Endothelial cell of umbilical vein (primary cell): ENCODE measurements around the gene UNC5C. TPM values are rescaled to one million over a fixed set of nuclear protein-coding genes. Genes with fewer than 3 reads are reported as not detected.

Experiments
- BruUV-seq: library from RNA; stranded (reverse); fragments of 400-500 nt; replicated peaks from 2 replicates; lab custom pipeline; 2021; lab: Mats Ljungman, UMichigan
- CTCF ChIA-PET: fragments of 300-600, 350-600 bp; sonication (Branson Sonifier 250); formaldehyde crosslinking; loops from one replicate; lab custom pipeline; 2021; ENCODE audit warnings: antibody characterized with exemption, inconsistent platforms; lab: Charles Lee
- POLR2A ChIA-PET: fragments of 300-600, 350-600 bp; sonication (Branson Sonifier 250); formaldehyde crosslinking; loops from one replicate; lab custom pipeline; 2021; ENCODE audit warnings: antibody characterized with exemption, inconsistent platforms; lab: Charles Lee
- DNase-seq: peaks from one replicate; pipeline ENCODE4 v3.0.0-alpha.2; 2011; ENCODE audit warnings: low read depth, low spot score
- FAIRE-seq: peaks from 2 replicates; lab custom pipeline; 2011; peaks lifted over from hg19 to GRCh38; lab: Jason Lieb, UNC
- H2AFZ ChIP-seq: 2 replicates; pipeline ENCODE4 v1.6.0; 2012; ENCODE audit warnings: low read depth, low read length, control low read depth, inconsistent platforms
- H3K27ac ChIP-seq: 2 replicates; pipeline ENCODE4 v1.5.1; 2011; ENCODE audit warnings: low read depth, mild to moderate bottlenecking, control low read depth, low read length, moderate library complexity; ENCODE audit not compliant: insufficient read depth
- H3K27me3 ChIP-seq, 2 experiments: 2 replicates each; pipeline versions ENCODE4 v1.6.0 to v1.6.1; 2011; ENCODE audit warnings: low read length in 2 of 2, mixed read lengths in 1 of 2; ENCODE audit not compliant: control insufficient read depth in 2 of 2, insufficient read depth in 2 of 2
- H3K36me3 ChIP-seq, 2 experiments: 2 replicates in 1 of 2; 3 replicates in 1 of 2; pipeline ENCODE4 v1.5.1; 2011; ENCODE audit warnings: low read length in 2 of 2, mild to moderate bottlenecking in 1 of 2, moderate library complexity in 1 of 2; ENCODE audit not compliant: control insufficient read depth in 2 of 2, insufficient read depth in 2 of 2; ENCODE audit errors: extremely low read depth in 1 of 2
- H3K4me1 ChIP-seq: 3 replicates; pipeline ENCODE4 v1.5.1; 2011; ENCODE audit warnings: mild to moderate bottlenecking, low read length; ENCODE audit not compliant: control insufficient read depth, insufficient read depth; ENCODE audit errors: extremely low read depth
- H3K4me2 ChIP-seq: 2 replicates; pipeline ENCODE4 v1.6.1; 2011; ENCODE audit warnings: low read length, control low read depth, mixed read lengths; ENCODE audit not compliant: insufficient read depth
- H3K4me3 ChIP-seq, 3 experiments: fragments of 200-600 bp in 1 of 3; sonication (generic), shearing (Covaris generic) in 1 of 3; replicated peaks in 1 of 3; 2 replicates each; pipeline ENCODE4 v1.5.1; 2011 to 2016; ENCODE audit warnings: control low read depth in 3 of 3, low read length in 3 of 3, mild to moderate bottlenecking in 2 of 3, inconsistent platforms in 1 of 3, low read depth in 1 of 3, moderate library complexity in 1 of 3; ENCODE audit not compliant: insufficient read depth in 1 of 3
- H3K79me2 ChIP-seq: 2 replicates; pipeline ENCODE4 v1.6.0; 2012; ENCODE audit warnings: low read length, inconsistent platforms; ENCODE audit not compliant: control insufficient read depth, insufficient read depth
- H3K9ac ChIP-seq: replicated peaks from 2 replicates; pipeline ENCODE3; 2011; ENCODE audit warnings: low read length, control low read depth; ENCODE audit not compliant: insufficient read depth; ENCODE audit errors: extremely low read depth
- H3K9me1 ChIP-seq: replicated peaks from 3 replicates; pipeline ENCODE4 v1.6.0; 2011; ENCODE audit warnings: mild to moderate bottlenecking, low read length; ENCODE audit not compliant: control insufficient read depth, insufficient read depth; ENCODE audit errors: extremely low read depth
- H3K9me3 ChIP-seq: replicated peaks from 2 replicates; pipeline ENCODE4 v1.5.1; 2012; ENCODE audit warnings: low read length, inconsistent platforms; ENCODE audit not compliant: control insufficient read depth, insufficient read depth
- H4K20me1 ChIP-seq: replicated peaks from 2 replicates; pipeline ENCODE3; 2011; ENCODE audit warnings: mild to moderate bottlenecking, low read length; ENCODE audit not compliant: control insufficient read depth, insufficient read depth; ENCODE audit errors: extremely low read depth
- CTCF ChIP-seq, 2 donors: IDR thresholded peaks; 1 replicate in 1 of 2; 2 replicates in 1 of 2; pipeline ENCODE4 v1.5.1; 2011; ENCODE audit warnings: low read length in 2 of 2, mild to moderate bottlenecking in 2 of 2, moderate library complexity in 2 of 2, control low read depth in 1 of 2, inconsistent platforms in 1 of 2, low read depth in 1 of 2; ENCODE audit not compliant: insufficient read depth in 1 of 2; ENCODE audit errors: extremely low read depth in 1 of 2
- EZH2 ChIP-seq: IDR thresholded peaks from 2 replicates; pipeline ENCODE4 v1.6.1; 2012; ENCODE audit warnings: borderline replicate concordance, low read depth, mild to moderate bottlenecking, moderate library complexity, low read length, inconsistent platforms; ENCODE audit not compliant: severe bottlenecking
- FOS ChIP-seq: IDR thresholded peaks from 2 replicates; pipeline ENCODE4 v1.6.1; 2011; ENCODE audit warnings: mild to moderate bottlenecking, low read length, moderate library complexity, borderline replicate concordance; ENCODE audit not compliant: insufficient read depth
- GATA2 ChIP-seq: IDR thresholded peaks from 2 replicates; pipeline ENCODE4 v1.7.0; 2011; ENCODE audit warnings: low read depth, mild to moderate bottlenecking, moderate library complexity, mixed read lengths, low read length; ENCODE audit not compliant: insufficient read length, insufficient read depth
- JUN ChIP-seq: IDR thresholded peaks from 2 replicates; pipeline ENCODE4 v1.6.1; 2011; ENCODE audit warnings: borderline replicate concordance, low read depth; ENCODE audit not compliant: insufficient read length, insufficient read depth
- MAX ChIP-seq: IDR thresholded peaks from 2 replicates; pipeline ENCODE4 v1.6.1; 2011; ENCODE audit not compliant: insufficient read depth, insufficient read length
- MYC ChIP-seq: IDR thresholded peaks from one replicate; pipeline ENCODE4 v1.6.1; 2011; ENCODE audit warnings: mild to moderate bottlenecking, low read depth, low read length
- POLR2A ChIP-seq: IDR thresholded peaks from 2 replicates; pipeline ENCODE4 v1.6.1; 2012; ENCODE audit warnings: low read depth, mild to moderate bottlenecking, control low read depth, low read length
- POLR2AphosphoS5 ChIP-seq: IDR thresholded peaks from 2 replicates; pipeline ENCODE4 v1.6.1; 2012; ENCODE audit warnings: low read depth, mild to moderate bottlenecking, control low read depth, low read length, moderate library complexity; ENCODE audit not compliant: insufficient read depth
- dilution Hi-C: fragments of 300-500 bp; cut with MboI; formaldehyde crosslinking; loops from one replicate; pipeline ENCODE4 v1.15.0; 2019; ENCODE audit warnings: low sequenced_read_pairs; ENCODE audit not compliant: extremely low pct_ligation_motif_present
- intact Hi-C: fragments of 100-400 bp; cut with micrococcal nuclease; formaldehyde crosslinking; loops from one replicate; pipeline ENCODE4 v1.10.0; 2022
- polyA plus RNA-seq, 4 experiments: library from polyadenylated mRNA; depleted of rRNA in 3 of 4; stranded (reverse) in 3 of 4; unstranded in 1 of 4; fragments of >200 nt; gene quantifications; 2 replicates each; pipeline versions ENCODE4 v1.2.1 to v1.2.3, GENCODE V29; 2011 to 2012; ENCODE audit warnings: missing spikeins in 1 of 4
- total RNA-seq: library from RNA; stranded (reverse); gene quantifications from 2 replicates; pipeline ENCODE4 v1.2.3, GENCODE V29; 2021

UNC5C gene
- total and polyA plus RNA-seq, 2 donors (not counting 3 experiments of a cell fraction or from before 2014, with no cell fraction given), result 0.44 to 0.53 TPM

GRCh38 chr4:95515589-95515988 lies 33.2 kb downstream of the UNC5C start:
- H3K27ac ChIP-seq, result no peak overlapping the region
- no peaks in the 10 kb centered on the region for H3K9me3 ChIP-seq
- intact Hi-C loops (no loop called here), dilution Hi-C loops (no loop called here)
- H3K36me3 ChIP-seq, result no peaks in the 10 kb centered on the region
- no peaks in the 10 kb centered on the region for H3K79me2 ChIP-seq
- peaks cover 2% of the 10 kb centered on the region for H3K4me1 ChIP-seq
- H3K4me2 ChIP-seq, result no peak overlapping the region
- ChIA-PET POLR2A (no interaction called here), CTCF (interaction anchor here (1.0 kb wide), 1 partner anchor 32 kb away, joined by 3 read pairs; no protein-coding TSS in a partner anchor)
- no peak overlapping the region for H3K4me3 ChIP-seq
- no peaks in the 10 kb centered on the region for H3K27me3 ChIP-seq
- no peak overlapping the region for H2AFZ ChIP-seq
- no peak for DNase-seq
- H4K20me1 ChIP-seq, result no peaks in the 10 kb centered on the region
- no TSS peak for BruUV-seq
- H3K9ac ChIP-seq, result no peak overlapping the region
- FAIRE-seq, result no peak
- TF ChIP-seq MAX (no peak), FOS (no peak), EZH2 (no peak), MYC (no peak), CTCF (IDR thresholded peaks at IDR 0.05; ENCODE audit: extremely low read depth in 1 of 2, insufficient read depth in 1 of 2, low read depth in 1 of 2, low read length in 2 of 2) (no peak), POLR2AphosphoS5 (no peak), POLR2A (no peak), JUN (no peak), GATA2 (no peak)
- no peaks in the 10 kb centered on the region for H3K9me1 ChIP-seq
